GM18505 (cell line): ENCODE measurements around the gene COL8A1.

ENCODE experiments used
- ATAC-seq: cut with Tn5 transposase; IDR thresholded peaks from one replicate; pipeline ENCODE4 v1.9.1; 2021; ENCODE audit not compliant: unreplicated experiment
- POLR2A ChIP-seq: IDR thresholded peaks from 4 replicates; pipeline ENCODE4 v1.6.1; 2011; ENCODE audit warnings: borderline replicate concordance; ENCODE audit not compliant: insufficient read depth, insufficient read length; ENCODE audit errors: extremely low read depth

Gene COL8A1

DNA sequence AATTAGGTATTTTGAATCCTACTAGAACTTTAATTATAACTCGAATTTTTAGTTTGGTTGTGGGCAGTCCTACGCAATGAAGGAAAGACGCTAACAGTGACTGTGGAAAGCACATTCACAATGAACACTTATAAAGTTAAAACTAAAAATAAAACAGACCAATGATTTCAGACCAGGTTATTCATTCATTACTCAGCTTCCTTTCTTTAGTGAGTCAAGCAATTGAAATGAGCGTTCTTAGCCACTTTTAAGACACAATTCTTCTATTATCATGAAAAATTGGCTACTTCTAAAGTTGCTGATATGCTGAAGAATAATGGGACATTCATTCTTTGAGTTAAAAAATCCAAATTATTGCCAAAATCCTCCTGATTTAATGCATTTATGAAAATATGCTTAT is 113.3 kb downstream of the COL8A1 start:
- no peak for TF ChIP-seq POLR2A
- ATAC-seq, result no peak

DNA sequence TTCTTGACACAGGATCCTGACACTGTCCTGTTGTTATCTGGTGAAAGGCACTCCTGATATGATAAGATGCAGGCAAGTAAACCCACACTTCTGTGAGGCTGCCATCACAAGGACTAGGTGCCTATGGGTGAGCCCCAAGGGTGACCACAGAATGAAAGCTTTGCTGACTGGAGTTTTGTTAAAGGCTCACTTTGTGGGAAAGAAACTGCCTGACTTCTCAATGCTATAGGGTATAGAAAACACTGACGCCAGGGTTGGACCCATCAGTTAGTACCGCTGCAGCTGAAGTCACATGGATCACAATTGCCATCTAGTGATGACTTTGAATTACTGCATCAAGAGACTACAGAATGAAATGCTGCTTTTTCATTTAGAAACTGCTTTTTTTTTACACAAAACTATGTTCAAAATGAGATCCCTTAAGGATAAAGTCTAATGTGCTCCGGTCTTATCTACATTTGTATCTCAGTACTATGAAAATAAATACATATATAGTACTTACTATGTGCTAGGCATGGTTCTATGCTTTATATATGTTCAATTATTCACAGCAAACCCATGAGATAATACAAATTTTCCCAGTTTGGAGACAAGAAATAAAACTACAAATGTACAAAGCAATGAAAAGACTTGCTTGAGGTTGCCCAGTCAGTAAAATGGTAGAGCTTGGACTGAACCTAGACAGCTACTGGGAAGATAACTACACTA is 115.0 kb downstream of the COL8A1 start:
- TF ChIP-seq POLR2A, result no peak

DNA sequence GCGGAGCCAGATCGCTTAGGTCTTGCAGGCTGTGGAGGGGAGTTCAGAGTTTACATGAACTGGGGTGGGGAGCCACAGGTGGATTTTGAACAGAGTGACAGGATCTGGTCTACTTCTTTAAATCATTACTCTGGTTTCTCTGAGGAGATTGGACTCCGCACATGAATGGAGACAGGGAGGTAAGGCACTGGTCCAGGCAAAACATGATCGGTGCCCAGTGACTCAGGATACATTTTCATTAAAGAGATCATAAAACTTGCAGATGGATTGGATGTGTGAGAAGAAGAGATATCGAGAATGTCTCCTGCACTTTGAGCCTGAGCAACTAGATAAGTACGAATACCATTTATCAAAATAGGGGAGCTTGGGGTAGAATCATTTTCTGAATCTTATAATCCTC is 117.4 kb downstream of the COL8A1 start:
- TF ChIP-seq POLR2A, result no peak
- ATAC-seq, result no peak

More for the DNA sequence above, 115.0 kb downstream of the COL8A1 start:
- ATAC-seq, result peak; percentile 80

DNA sequence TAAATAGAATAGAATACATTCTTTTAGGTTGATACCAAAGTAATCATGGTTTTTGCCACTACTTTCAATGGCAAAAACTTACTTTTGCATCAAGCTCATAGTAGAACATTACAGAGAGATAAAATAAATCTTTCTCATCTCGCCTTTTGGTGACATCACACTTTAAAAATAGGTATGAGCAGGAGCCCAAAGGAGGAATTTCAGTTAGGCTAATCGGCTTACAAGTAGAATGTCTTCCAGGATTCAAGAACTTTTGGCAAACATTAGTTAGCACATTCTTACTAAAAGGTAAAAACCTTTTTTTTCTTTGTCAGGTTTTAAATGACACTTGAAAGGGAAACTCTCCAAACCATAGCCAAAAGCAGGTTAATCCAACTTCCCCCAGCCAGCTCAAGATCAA is 119.6 kb downstream of the COL8A1 start:
- no peak for ATAC-seq
- TF ChIP-seq POLR2A, result no peak

DNA sequence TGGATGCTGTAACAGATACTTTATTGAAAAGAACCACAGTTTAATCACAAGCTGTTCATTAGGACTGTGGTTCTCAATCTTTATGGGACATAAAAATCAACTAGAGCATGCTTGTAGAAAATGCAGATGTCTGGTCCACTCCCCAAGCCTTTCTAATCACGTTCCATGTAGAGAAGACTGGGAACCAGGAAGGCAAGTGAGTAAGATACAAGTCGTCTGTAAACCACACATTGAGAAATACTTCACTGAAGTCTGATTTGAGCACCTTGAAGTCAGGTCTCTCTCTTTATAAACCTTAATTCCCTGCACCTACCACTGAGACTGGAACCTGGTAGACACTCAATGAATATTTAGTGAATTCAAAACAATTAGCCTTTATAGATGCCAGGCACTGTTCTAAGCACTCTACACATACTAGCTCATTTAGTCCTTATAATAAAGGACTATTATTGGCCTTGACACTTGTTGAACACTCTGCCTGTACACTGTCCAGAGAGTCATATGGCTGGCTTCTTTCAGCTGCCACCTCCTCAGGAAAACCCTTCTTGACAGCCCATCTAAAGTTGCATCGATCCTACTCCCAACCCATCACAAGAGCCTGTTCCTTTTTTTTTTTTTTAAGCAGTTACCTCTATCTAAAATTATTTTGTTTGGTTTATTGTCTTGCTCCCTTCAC is 120.2 kb downstream of the COL8A1 start:
- no peak for ATAC-seq
- no peak for TF ChIP-seq POLR2A

DNA sequence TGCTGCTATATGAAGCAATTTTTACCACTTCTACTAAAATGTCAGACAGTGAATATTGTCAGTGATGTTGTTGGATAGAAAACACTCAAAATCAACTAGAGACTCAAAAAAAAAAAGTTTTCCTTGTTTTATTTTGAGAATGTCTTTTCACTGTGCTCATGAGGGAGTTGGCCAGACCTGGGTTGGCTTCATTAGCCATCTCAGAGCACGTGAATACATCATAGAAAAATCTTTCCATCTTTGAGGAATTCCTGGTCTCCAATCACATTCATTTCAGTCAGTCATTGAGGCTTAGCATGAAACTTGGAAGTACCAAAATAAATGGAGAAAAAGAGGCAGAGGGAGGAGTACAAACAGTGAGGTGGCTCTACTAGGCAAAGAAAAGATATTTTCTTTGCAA is 121.6 kb downstream of the COL8A1 start:
- TF ChIP-seq POLR2A, result no peak
- ATAC-seq, result no peak

DNA sequence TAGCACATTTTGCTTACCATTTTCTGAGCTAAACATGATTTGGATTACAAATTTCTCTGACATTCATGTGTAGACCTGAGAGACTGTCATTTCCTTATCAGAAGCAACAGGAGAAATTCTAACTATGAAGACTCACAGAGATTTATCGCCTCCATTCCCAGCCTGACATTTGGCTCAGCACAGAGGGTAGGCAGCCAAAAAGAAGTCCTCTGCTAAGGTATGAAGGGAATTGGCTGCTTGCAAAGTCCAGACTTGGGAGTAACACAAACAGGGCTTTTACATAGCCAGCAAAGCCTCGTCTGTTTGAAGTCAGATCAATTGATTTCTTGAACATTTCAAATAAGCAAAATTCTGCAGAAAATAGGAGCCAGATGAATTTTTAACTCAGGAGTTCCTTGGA is 122.2 kb downstream of the COL8A1 start:
- ATAC-seq, result no peak
- TF ChIP-seq POLR2A, result no peak

DNA sequence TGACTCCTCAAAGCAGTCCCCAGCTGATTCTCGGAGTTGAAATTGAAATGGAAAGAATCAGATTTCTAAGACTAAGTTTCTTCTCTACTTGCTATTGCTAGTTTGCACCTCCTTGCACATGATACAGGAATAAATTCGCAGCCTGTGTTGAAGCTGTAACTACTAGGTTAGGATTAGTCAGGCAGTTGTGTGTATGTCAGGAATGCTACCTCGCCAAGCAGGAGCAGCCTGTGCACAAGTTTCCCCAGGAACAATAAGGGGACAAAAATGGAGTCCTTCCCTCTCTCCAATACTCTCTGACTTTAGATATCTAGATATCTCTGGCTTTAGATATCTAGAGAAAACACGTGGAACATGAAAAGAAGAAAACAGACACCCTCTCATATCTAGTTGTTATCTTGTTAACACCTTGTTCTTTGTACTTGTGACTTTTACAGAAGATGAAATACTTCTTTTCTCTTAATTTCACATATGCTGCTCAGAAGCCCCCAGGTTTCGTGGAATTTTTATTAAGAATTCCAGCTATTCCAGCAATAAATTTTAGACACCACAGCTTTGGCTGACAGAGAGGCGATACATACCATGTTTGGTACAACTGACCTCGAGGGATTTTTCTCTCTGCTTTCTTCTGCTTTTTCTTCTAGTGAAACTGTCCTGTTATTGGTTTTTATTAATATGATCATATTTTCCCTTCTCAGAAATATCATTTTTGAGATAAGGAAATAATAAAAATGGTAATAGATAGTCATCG is 123.2 kb downstream of the COL8A1 start:
- no peak for ATAC-seq
- no peak for TF ChIP-seq POLR2A

DNA sequence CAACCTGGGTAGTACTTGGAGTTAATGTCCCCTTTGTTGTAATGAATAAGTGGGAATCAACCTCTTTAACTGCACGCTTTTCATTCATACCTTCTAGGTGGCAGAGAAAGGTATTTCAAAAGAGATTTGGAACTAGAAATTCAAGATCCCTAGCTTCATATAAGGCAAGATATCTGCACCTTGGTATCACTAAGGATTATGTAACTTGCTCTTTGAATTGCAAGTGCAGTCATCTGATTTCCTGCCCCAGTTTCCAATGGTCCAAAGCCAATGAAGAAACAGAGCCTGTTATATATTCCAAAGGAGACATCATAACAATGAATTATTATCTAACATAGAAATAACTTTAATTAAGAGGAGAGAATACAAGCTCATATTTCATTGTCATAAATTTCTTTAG is 124.5 kb downstream of the COL8A1 start:
- TF ChIP-seq POLR2A, result no peak
- ATAC-seq, result no peak

DNA sequence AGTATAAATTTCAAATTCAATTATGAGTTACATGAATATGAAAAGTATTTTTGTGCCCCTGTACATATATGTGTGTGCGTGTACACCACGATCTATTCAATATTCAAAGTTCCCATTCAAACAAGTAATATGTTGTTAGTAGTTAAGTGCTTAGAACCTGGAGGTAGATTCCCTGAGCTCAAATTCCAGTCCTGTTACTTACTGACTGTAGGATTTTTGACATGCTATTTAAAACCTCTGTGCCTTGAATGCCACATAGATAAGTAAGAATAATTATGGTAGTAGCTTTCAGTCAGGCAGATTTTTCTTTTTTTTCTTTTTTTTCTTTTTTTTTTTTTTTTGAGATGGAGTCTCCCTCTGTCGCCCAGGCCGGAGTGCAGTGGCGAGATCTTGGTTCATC is 126.0 kb downstream of the COL8A1 start:
- no peak for ATAC-seq
- TF ChIP-seq POLR2A, result no peak

DNA sequence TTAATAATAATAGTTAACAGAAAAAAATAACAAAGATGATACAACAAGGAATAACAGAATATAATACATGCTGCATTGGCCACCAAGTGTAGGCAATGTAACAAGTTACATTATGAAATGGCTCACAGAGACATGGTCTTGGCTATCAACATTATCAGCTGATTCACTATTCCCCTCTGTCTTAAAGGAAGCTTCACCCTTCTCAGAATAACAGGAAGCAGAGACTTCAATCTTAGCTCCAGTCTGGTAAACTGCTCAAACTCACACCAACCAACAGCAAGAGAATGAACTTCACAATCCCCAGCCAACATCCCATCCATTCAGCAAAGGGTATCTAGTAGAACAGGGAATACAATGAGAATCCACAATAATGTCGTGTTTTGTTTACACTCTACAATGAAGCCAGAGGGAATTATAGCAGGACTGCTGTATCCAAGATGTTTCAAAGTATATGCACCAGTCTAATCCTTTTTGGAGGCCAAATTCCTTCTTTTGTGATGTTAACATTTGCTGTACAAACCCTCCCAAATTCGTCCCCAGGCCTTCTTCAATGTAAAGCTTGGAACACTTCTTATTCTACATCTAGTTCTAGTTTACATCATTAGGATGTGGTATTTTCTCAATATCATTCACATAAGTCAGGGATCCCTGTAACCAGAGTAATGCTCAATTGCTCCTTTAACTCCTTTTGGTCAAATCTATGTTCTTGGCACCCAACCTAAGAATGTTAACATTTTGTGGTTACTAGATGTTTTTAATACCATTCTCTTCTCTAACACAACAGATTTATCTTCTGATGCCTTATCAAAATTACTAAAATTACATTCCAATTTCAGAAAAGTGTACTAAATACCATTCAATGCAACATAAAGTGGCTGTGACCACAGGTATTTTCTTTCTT is 126.9 kb downstream of the COL8A1 start:
- TF ChIP-seq POLR2A, result no peak
- no peak for ATAC-seq

DNA sequence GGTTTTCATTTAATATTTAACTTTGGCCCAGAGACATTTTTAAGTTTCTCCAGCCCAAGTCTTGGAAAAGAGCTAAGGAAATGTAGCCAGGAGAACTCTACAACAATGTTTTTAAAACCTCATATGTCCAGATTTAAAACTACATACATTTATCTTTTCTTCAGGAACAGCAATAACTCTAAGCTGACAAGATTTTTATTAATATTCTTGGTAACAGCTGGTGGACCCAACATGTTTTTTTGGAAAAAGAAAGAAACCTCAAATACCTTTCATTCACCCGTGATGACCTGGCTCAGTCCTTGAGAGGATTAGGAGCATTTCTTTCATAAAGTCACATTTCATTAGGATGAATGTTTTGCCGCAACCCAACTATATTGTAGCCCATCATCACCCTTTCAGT is 128.9 kb downstream of the COL8A1 start:
- ATAC-seq, result no peak
- no peak for TF ChIP-seq POLR2A

DNA sequence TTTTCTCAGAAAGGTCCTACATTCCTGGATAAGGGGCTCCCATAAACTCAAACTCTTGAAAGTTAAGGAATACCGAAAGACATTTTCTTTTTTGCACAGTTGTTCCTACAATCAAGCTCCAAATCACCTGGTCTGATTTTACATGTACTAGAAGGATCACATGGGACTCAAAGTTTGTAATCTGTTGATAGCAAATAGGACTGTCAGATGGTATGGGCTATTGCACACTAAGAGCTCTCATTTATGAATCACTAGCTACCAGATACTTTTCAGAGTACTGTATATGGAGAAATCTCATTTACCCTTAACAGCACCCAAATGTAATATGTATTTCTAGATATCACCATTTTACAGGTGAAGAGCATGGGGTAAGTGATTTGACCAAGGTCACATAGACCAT is 129.7 kb downstream of the COL8A1 start:
- no peak for ATAC-seq
- TF ChIP-seq POLR2A, result no peak

DNA sequence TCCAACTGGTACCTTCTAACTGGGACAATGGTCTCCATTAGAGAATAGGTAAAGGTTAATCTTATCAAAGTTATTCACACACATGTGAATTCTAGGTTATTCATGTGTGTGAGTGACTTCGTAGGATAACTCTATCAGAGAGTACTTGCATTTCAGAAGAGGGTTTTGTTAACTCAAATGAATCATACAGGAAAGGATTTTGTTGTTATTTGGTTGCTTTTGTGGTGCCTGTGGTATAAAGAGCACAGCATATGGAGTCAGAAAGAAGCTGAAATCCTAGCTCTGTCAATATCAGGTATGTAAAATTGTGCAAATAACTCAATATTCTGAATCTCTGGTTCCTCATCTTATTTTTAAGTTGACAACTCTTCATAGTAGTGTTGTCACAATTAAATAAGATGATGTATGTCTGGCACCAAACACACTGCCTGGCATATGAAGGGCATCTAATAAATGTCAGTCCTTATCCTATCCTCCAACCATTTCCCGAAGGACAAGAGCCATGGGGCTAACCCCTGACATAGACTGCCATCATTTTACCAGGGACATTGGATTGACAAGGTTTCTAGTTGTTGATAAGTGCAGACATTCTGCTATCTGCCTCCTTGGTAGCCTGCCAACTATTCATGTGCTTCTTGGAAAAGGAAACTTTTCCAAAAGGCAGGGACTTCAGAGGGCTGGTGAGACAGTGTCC is 130.6 kb downstream of the COL8A1 start:
- no peak for ATAC-seq
- TF ChIP-seq POLR2A, result no peak
